Sigmoid colon (tissue), 7 donors: ENCODE measurements around the gene RBBP8. TPM values are rescaled to one million over a fixed set of nuclear protein-coding genes. Genes with fewer than 3 reads are reported as not detected.

Source experiments
- DNase-seq: peaks from one replicate; pipeline ENCODE4 v3.0.0-alpha.2; 2019
- H3K27ac ChIP-seq, 4 donors: fragments of 200-600 bp; sonication (generic); one replicate each; pipeline ENCODE4 v1.5.1; 2016 to 2019; ENCODE audit warnings: mild to moderate bottlenecking in 1 of 4
- H3K27me3 ChIP-seq, 3 donors: fragments of 200-600 bp; sonication (generic); one replicate each; pipeline ENCODE4 v1.5.1; 2019; ENCODE audit warnings: mild to moderate bottlenecking in 1 of 3
- H3K36me3 ChIP-seq, 4 donors: fragments of 200-600 bp; sonication (generic); one replicate each; pipeline ENCODE4 v1.5.1; 2016 to 2019
- H3K4me1 ChIP-seq, 4 donors: fragments of 200-600 bp; sonication (generic); one replicate each; pipeline ENCODE4 v1.5.1; 2017 to 2019
- H3K4me3 ChIP-seq, 4 donors: fragments of 200-600 bp; sonication (generic); one replicate each; pipeline ENCODE4 v1.5.1; 2017 to 2019; ENCODE audit warnings: mild to moderate bottlenecking in 2 of 4, moderate library complexity in 1 of 4
- H3K9me3 ChIP-seq, 4 donors: fragments of 200-600 bp in 3 of 4; sonication (generic) in 3 of 4; one replicate each; pipeline versions ENCODE4 v1.5.1 to v1.6.1; 2013 to 2019
- EP300 ChIP-seq, 4 donors: sonication (generic); formaldehyde crosslinking; IDR thresholded peaks; one replicate each; pipeline ENCODE4 v1.6.1; 2017; ENCODE audit warnings: antibody characterized with exemption in 4 of 4
- POLR2A ChIP-seq, 2 donors: fragments of 450-650 bp; IDR thresholded peaks; one replicate each; pipeline ENCODE4 v1.6.1; 2016; ENCODE audit warnings: antibody characterized with exemption in 2 of 2, mild to moderate bottlenecking in 2 of 2, moderate library complexity in 2 of 2
- POLR2AphosphoS5 ChIP-seq, 4 donors: sonication (generic); formaldehyde crosslinking; IDR thresholded peaks; one replicate each; pipeline ENCODE4 v1.6.1; 2017; ENCODE audit warnings: antibody characterized with exemption in 4 of 4
- WGBS, 2 donors: extraction: QIAGEN DNeasy Blood & Tissue Kit; methylation state at CpG; one replicate each; pipeline ENCODE4 v1.1.7; 2013; 5-methylcytosine and 5-hydroxymethylcytosine counted together
- intact Hi-C: fragments of 100-400 bp; cut with DNase I; formaldehyde crosslinking; loops from one replicate; pipeline ENCODE4 v1.15.1; 2023
- polyA plus RNA-seq, 3 donors: library from polyadenylated mRNA; stranded (reverse); fragments of 200-250 nt; gene quantifications; one replicate each; pipeline ENCODE4 v1.2.3, GENCODE V29; 2013
- total RNA-seq, 4 donors: library from RNA; depleted of rRNA; stranded (reverse); fragments of >200 nt; gene quantifications; one replicate each; pipeline ENCODE4 v1.1.0, GENCODE V29; 2016
- TF ChIP-seq, protein P1 (sequence below), 4 experiments: fragments of 450-650 bp in 3 of 4; fragments of 200-600 bp in 1 of 4; IDR thresholded peaks; one replicate each; pipeline ENCODE4 v1.5.1; 2016 to 2019; ENCODE audit warnings: antibody characterized with exemption in 4 of 4, mild to moderate bottlenecking in 3 of 4, moderate library complexity in 2 of 4
- donor health status: healthy with polysubstance abuse.
- donor health status: Bipolar disorder and iron deficiency.
- donor health status: healthy.

The RBBP8 gene
- total and polyA plus RNA-seq, 7 donors: 10.3 to 30.7 (median 22.7) TPM

DNA sequence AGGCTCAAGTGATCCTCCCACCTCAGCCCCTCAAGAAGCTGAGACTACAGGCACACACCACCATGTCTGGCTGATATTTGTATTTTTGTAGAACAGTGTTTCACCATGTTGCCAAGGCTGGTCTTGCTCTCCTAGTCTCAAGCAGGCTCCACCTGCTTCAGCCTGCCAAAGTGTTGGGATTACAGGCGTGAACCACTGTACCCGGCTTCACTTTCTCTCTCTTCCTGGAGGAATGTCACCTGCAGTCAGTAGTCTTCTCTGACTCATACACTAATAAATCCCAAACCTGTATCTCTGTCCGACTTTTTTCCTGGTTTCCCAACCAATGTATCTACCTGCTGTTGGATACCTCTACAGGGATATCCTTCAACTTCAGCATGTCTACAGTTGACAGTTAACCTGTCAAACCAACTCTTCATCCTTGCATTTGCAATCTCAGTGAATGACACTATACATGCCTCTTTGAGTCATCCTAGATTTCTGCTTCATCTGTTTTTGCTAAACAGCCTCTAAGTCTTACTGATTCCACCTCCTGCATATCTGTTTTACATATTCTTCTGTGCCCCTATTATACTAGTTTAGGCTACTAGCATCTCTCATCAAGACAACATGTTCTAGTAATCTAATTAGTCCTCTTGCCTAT, 54.5 kb downstream of the RBBP8 start:
- intact Hi-C loops: no loop called here
- peaks cover 0 to 20% (median 4%) of the 10 kb centered on the region in 4 donors for H3K36me3 ChIP-seq
- H3K9me3 ChIP-seq: no peaks in the 10 kb centered on the region
- TF ChIP-seq, protein P1, sequence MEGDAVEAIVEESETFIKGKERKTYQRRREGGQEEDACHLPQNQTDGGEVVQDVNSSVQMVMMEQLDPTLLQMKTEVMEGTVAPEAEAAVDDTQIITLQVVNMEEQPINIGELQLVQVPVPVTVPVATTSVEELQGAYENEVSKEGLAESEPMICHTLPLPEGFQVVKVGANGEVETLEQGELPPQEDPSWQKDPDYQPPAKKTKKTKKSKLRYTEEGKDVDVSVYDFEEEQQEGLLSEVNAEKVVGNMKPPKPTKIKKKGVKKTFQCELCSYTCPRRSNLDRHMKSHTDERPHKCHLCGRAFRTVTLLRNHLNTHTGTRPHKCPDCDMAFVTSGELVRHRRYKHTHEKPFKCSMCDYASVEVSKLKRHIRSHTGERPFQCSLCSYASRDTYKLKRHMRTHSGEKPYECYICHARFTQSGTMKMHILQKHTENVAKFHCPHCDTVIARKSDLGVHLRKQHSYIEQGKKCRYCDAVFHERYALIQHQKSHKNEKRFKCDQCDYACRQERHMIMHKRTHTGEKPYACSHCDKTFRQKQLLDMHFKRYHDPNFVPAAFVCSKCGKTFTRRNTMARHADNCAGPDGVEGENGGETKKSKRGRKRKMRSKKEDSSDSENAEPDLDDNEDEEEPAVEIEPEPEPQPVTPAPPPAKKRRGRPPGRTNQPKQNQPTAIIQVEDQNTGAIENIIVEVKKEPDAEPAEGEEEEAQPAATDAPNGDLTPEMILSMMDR (IDR thresholded peaks at IDR 0.05): no peak
- TF ChIP-seq POLR2A (IDR thresholded peaks at IDR 0.05): no peak
- DNase-seq: no peak
- no peak overlapping the region for H3K27ac ChIP-seq
- 32 to 66% methylated on average over 3 of the region's 3 CpGs for WGBS, 2 donors
- no peaks in the 10 kb centered on the region for H3K27me3 ChIP-seq
- no peaks in the 10 kb centered on the region for H3K4me1 ChIP-seq
- no peak overlapping the region for H3K4me3 ChIP-seq

DNA sequence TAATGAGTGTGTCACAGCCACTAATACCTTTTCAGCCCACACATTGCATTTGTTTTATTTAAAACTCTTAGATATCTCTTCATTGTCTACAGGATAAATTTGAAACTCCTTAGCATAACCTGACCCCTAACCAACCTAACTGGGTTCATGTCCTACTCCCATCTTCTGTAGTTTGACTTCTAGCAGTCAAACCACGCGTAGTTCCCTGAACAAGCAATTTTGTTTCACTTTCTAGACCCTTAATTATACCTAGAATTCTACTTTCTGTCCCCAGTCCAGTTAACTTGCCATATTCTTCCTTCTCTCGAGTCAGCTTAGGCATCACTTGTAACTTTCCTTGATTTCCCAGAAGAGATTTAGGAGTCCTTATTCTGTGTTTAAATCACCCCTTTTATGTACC, 55.1 kb downstream of the RBBP8 start:
- H3K27ac ChIP-seq: no peak overlapping the region
- DNase-seq: no peak
- no peaks in the 10 kb centered on the region for H3K4me1 ChIP-seq
- H3K27me3 ChIP-seq: no peaks in the 10 kb centered on the region
- intact Hi-C loops: no loop called here
- no peak for TF ChIP-seq POLR2AphosphoS5 (IDR thresholded peaks at IDR 0.05)
- TF ChIP-seq, protein P1 (IDR thresholded peaks at IDR 0.05): no peak
- no peak for TF ChIP-seq EP300 (IDR thresholded peaks at IDR 0.05)
- no peak for TF ChIP-seq POLR2A (IDR thresholded peaks at IDR 0.05)
- no peaks in the 10 kb centered on the region for H3K9me3 ChIP-seq
- WGBS, 2 donors: 73 to 84% methylated on average over 3 of the region's 3 CpGs
- H3K36me3 ChIP-seq: peaks cover 0 to 26% (median 4%) of the 10 kb centered on the region in 4 donors
- H3K4me3 ChIP-seq: no peak overlapping the region

DNA sequence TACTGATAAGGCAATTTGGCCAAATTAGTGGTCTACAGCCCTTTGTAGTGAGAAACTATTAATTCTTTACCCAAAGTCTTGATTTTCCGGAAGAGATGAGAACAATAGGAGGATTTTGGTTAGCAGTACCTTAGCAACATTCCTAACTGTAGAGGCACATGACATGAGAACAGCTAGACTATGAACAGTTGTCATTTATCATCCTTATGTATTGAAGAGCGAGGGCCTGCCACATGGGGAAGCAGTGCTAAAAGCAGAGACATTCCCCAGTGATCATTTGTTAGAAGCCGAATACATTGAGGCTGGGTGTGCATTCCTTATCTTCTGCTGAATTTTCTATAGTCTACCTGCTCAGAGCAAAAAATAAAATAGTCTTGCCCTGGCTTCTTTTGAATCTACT, 65.2 kb downstream of the RBBP8 start:
- TF ChIP-seq EP300 (IDR thresholded peaks at IDR 0.05) (no peak), POLR2A (IDR thresholded peaks at IDR 0.05) (no peak), POLR2AphosphoS5 (IDR thresholded peaks at IDR 0.05) (no peak)
- TF ChIP-seq, protein P1 (IDR thresholded peaks at IDR 0.05): no peak
- 89 to 95% methylated on average over 3 of the region's 3 CpGs for WGBS, 2 donors
- Histone ChIP-seq H3K4me1 (no peaks in the 10 kb centered on the region), H3K4me3 (no peak overlapping the region), H3K27ac (no peak overlapping the region), H3K36me3 (peaks cover 0 to 8% (median 0%) of the 10 kb centered on the region in 4 donors), H3K9me3 (no peaks in the 10 kb centered on the region), H3K27me3 (no peaks in the 10 kb centered on the region)
- no peak for DNase-seq
- intact Hi-C loops: no loop called here

DNA sequence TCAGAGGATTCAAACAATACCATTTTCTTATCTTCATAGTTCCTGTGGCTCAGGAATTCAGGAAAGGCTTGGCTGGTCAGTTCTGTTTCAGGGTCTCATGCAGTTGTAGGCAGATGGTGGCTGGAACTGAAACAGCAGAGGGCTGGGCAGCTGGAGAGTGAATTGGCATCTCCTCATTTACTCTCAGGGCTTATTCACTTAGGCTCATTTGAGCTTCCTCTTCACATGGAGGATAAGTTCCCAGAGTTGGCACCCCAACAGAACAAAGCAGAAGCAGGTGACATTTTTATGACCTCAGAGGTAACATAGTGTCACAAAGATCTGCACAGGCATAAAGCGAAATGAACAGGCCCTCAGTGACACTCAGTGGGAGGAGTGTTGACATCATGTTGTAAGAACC, 66.1 kb downstream of the RBBP8 start:
- H3K27ac ChIP-seq: no peak overlapping the region
- intact Hi-C loops: no loop called here
- WGBS, 2 donors: 80 to 93% methylated on average over 1 of the region's 1 CpG
- no peak overlapping the region for H3K4me3 ChIP-seq
- TF ChIP-seq EP300 (IDR thresholded peaks at IDR 0.05): no peak
- TF ChIP-seq POLR2AphosphoS5 (IDR thresholded peaks at IDR 0.05): no peak
- no peak for TF ChIP-seq POLR2A (IDR thresholded peaks at IDR 0.05)
- TF ChIP-seq, protein P1 (IDR thresholded peaks at IDR 0.05): no peak
- no peak for DNase-seq
- H3K36me3 ChIP-seq: peaks cover 0 to 4% (median 0%) of the 10 kb centered on the region in 4 donors
- no peaks in the 10 kb centered on the region for H3K9me3 ChIP-seq
- no peaks in the 10 kb centered on the region for H3K4me1 ChIP-seq
- H3K27me3 ChIP-seq: no peaks in the 10 kb centered on the region

DNA sequence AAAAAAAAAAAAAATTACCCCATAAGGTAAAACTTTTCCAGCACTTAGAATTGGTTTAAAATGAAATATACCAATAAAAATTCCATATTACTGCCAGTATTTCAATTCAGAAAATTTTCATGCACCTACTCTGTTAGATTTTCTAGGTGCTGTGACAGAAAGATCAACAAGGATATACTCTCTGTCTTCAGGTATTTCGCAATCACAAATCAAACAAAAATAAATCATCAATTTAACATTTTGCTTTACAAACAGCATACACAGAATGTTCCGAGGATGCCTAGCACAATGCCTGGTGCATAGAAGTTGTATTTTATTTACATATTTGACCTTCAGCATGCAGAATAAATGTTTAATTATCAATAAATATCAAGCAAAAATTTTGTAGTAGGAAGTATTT, 66.5 kb downstream of the RBBP8 start:
- no peak overlapping the region for H3K27ac ChIP-seq
- TF ChIP-seq POLR2A (IDR thresholded peaks at IDR 0.05) (no peak), POLR2AphosphoS5 (IDR thresholded peaks at IDR 0.05) (no peak), EP300 (IDR thresholded peaks at IDR 0.05) (no peak)
- TF ChIP-seq, protein P1 (IDR thresholded peaks at IDR 0.05): no peak
- H3K4me3 ChIP-seq: no peak overlapping the region
- H3K4me1 ChIP-seq: no peaks in the 10 kb centered on the region
- intact Hi-C loops: no loop called here
- no peaks in the 10 kb centered on the region for H3K27me3 ChIP-seq
- H3K36me3 ChIP-seq: peaks cover 0 to 4% (median 0%) of the 10 kb centered on the region in 4 donors
- no peak for DNase-seq
- WGBS, 2 donors: 88 to 94% methylated on average over 2 of the region's 2 CpGs
- no peaks in the 10 kb centered on the region for H3K9me3 ChIP-seq
